ENCODE results near the gene ZDHHC23.

ZDHHC23 gene, protein sequence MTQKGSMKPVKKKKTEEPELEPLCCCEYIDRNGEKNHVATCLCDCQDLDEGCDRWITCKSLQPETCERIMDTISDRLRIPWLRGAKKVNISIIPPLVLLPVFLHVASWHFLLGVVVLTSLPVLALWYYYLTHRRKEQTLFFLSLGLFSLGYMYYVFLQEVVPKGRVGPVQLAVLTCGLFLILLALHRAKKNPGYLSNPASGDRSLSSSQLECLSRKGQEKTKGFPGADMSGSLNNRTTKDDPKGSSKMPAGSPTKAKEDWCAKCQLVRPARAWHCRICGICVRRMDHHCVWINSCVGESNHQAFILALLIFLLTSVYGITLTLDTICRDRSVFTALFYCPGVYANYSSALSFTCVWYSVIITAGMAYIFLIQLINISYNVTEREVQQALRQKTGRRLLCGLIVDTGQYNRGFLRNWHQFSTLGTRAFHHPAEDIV

DNA sequence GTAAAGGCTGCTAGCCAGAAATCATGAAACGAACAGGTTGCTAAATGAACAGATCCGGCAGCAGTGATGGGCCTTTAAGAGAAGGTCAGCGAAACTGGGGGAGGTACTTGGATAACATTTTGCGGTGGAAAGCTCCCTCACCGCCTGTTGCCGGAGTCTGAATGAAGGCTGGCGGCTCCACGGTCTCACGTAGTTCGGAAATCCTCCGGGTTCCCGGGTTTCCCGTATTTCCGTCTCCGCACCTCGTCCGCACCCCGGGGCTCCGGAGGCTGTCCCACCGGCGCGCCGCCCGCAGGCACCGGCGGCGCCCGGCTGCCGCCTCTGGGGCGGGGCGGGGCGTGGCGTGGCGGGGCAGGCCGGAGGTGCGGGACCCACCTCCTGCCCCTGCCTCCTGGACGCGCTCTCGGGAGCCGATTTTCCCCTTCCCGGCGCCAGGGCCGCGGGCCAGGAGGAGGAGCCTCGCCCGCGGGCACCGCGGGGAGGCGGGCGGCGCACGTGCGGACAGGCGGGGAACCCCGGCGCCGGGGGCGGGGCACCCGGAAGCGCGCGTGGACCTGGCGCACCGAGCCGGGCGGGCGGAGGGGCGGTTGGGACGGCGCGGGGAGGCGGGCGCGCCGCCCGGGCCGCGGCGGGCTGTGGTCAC lies at the start of gene ZDHHC23:
Gene ZDHHC23, plus strand, starts transcription at position 642 of the 643 bp plus-strand sequence. CDS start 790 bp downstream, outside the sequence.
- FAIRE-seq: no peak
- DNase-seq (ENCODE audit: insufficient read length, low spot score): peak; percentile 53

DNA sequence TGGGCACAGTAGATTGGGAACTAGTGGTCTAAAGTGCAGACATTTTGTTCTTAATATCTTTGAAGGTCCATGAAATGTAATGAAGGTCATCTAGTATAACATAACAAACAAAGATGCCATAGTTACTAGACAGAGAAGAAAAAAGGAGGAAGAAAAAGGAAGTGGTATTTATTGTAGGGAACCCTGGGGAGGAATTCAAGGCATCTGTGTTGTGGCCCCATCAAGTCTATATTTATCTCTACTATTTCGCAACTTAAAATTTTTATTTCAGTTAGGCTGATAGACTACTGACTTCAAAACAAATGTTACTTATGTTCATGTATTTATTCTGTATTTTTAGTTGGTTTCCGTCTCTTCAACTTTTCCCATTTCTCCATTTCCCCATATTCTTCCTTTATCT lies 48.9 kb upstream of the ZDHHC23 start:
- DNase-seq (ENCODE audit: insufficient read length, low spot score) (no peak), FAIRE-seq (no peak)

DNA sequence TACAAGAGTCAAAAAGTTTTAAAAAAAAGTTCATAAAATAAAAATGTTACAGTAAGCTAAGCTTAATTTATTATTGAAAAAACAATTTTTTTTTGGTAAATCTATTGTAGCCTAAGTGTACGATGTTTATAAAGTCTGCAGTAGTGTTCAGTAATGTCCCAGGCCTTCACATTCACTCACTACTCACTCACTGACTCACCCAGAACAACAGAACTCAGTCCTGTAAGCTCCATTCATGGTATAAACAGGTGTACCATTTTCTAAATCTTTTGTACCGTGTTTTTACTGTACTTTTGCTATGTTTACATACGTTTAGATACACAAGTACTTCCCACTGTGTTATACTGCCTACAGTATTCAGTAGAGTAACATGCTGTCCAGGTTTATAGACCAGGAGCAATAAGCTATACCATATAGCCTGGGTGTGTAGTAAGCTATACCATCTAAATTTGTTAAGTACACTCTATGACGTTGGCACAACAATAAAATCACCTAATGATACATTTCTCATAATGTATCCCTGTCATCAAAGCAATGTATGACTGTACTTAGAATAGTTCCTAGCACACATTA lies 41.2 kb upstream of the ZDHHC23 start:
- no peak for FAIRE-seq
- no peak for DNase-seq (ENCODE audit: insufficient read length, low spot score)

DNA sequence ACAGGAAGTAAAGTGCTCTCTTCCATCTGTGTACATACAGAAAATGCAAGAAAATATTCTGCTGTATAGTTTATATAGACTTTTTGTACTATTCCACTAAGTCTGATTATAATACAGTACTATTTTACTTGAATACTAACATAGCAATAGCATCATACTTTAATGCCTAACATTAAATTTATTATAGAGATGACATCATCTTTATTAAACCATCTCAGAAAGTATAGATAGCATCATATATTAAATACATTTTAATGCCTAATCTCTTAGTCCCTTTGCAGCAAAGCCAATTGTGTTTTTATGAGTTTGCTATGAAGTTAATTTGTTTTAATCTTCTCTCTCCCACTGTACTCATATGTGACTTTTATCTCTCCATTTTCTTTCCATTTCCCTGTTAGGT lies 39.7 kb upstream of the ZDHHC23 start:
- no peak for FAIRE-seq

DNA sequence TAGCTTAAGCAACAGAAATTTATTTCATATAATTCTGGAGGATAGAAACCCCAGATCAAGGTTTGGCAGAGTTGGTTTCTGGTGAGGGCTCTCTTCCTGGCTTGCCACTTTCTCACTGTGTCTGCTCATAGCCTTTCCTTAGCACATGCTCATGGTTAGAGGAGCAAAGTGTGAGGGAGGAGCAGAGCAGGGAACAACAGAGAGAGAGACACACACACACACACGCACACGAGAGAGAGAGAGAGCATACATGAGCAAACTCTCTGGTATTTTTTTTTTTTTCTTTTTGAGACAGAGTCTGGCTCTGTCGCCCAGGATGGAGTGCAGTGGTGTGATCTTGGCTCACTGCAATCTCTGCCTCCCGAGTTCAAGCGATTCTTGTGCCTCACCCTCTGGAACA lies 36.8 kb upstream of the ZDHHC23 start:
- no peak for FAIRE-seq
- no peak for DNase-seq (ENCODE audit: insufficient read length, low spot score)

More for the DNA sequence above, 39.7 kb upstream of the ZDHHC23 start:
- no peak for DNase-seq (ENCODE audit: insufficient read length, low spot score)

DNA sequence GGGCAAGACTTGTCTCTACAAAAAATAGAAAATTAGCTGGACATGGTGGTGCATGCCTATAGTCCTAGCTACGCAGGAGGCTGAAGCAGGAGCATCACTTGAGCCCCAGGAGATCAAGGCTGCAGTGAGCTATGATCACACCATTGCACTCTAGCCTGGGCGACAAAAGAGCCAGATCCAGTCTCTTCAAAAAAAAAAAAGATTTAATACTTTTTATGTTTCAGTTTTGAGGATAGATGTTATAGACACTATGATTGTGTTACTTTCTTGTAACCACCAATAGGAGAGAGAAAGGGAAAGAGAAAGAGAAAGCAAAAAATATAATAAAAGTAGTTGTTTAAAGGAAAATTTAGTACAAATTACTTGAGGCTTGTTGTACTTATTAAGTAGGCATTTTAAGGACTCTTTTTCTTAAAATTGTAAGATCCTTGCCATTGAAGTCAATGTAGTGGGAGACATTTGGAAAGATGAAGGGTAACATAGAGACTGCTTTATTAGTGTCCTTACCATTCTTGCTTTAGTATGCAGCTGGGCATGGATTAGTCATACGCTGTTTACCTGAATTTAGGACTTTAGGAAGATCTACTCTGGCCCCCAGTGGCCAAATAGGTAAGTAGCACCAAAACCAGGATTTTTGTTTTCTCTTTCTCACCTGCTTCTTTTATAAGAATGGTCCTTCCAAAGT lies 35.1 kb upstream of the ZDHHC23 start:
- FAIRE-seq: no peak
- peak; percentile 59 for DNase-seq (ENCODE audit: insufficient read length, low spot score)

DNA sequence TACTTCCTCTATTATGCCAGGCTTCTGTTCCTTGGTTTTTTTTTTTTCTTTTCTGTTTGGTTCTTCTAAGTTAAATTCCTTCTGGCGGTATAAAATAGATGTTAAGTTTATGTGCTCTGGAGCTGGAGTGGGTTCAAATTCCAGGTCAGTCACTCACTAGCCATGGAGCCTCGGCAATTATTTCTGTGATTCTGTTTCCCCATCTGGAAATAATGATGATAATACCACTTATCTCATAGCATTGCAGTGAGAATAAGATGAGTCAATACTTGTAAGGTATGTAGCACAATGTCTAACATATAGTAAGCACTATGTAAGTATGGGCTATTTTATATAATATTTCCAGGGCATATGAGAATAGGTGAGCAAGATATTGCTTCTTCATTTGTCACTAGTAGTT lies 33.2 kb upstream of the ZDHHC23 start:
- FAIRE-seq (no peak), DNase-seq (ENCODE audit: insufficient read length, low spot score) (no peak)

DNA sequence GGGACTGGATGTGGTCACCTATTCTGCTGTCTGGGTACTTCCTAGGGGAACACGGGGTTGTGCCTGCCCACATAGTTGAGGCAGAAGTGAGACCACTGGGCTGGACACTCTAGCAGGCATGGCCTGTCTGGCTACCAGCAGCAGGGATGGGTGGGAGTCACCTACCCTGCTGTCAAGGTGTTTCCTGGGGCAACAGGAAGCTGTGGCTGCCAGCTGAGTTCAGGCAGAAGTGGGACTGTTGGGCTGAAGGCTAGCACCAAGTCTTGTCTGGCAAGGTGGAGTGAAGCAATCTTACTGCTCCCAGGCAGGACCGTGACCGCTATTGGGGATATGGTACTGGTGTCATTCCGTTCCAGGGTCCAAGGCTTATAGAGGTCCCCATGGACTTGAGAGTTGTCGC lies 20.3 kb upstream of the ZDHHC23 start:
- FAIRE-seq: no peak
- no peak for DNase-seq (ENCODE audit: insufficient read length, low spot score)

DNA sequence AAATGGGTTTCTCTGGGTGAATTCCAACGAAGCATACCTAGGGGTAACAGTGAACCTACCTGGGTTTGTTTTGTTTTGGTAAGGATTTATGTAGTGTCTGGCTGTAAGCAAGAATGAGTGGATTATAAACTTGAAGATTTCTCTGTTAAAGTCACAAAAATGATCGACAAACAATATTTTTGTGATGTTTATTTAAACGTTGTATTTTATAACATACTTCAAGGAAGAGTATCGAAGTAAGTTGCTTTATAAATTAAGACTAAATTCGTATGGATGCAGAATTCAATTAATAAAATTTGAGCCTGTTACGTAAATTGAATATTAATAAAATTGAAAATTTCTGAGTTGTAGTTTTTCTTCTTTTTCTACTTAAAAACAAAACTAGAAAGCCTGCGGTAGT lies 982 bp upstream of the ZDHHC23 start:
- DNase-seq (ENCODE audit: insufficient read length, low spot score): no peak
- FAIRE-seq: no peak

DNA sequence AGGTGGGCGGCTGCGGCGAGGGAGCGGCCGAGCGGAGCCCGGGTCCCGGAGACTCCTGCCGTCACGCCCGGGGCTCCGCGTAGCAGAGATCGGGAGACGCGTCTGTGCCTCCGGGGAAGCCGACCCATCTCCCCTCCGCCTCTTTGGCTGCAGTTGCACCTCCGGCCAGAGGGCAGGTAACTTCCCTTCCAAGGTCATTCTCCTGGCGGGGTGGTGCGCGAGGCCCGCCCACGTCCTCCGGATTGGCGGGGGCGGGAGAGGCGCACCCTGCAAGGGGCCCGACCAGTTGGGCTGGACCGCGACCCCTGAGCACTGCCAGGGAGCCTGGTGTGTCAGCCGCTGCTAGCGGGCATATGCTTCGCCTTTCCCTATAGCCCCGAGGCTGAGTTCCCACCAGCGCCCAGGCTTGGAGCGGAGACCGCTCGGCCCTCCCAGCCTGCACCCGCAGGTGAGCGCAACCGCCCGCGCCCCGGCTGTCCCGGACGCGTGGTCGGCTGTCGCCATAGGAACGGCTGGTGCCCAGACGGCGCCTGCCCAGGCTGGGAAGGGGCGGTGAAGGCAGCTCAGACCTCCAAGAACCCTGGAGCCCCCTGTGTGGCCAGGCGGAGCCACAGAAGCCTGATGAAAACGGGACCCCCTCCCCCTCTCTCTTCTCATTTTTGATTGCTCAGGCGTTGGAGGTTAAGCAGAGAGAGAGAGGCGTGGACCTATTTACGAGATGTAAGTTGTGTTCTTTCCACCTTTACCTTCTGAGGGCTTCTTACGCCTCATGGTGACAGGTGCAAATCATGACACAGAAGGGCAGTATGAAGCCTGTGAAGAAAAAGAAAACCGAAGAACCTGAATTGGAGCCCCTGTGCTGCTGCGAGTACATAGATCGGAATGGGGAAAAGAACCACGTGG lies 453 bp downstream of the ZDHHC23 start:
- FAIRE-seq: no peak
- no peak for DNase-seq (ENCODE audit: insufficient read length, low spot score)

DNA sequence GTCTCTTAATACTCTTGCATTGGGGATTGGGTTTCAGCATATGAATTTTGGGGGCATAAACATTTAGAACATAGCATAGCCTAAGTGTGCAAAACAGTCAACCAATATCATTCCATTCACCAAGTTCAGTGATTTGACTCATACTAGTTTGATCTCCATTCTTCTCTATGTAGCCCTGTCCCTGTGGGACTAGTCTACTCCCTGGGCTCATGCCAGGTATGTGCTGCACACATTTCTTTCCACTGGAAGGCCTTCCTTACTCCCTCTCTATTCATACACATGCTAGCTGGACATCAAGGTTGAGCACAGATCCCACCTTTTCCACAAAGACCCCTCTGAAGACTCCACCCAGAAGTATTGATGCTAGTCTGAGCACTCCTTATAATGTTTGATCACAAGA lies 5.1 kb downstream of the ZDHHC23 start:
- FAIRE-seq: no peak
- no peak for DNase-seq (ENCODE audit: insufficient read length, low spot score)

DNA sequence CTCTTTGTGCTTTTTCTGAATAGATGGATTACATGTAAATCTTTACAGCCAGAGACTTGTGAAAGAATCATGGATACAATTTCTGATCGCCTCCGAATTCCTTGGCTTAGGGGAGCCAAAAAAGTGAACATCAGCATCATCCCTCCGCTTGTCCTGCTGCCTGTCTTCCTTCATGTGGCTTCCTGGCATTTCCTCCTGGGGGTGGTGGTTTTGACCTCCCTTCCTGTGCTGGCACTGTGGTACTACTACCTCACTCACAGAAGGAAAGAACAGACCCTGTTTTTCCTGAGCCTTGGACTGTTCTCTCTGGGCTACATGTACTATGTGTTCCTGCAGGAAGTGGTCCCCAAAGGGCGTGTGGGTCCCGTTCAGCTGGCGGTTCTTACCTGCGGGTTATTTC lies 5.9 kb downstream of the ZDHHC23 start:
- no peak for DNase-seq (ENCODE audit: insufficient read length, low spot score)
- FAIRE-seq: no peak

DNA sequence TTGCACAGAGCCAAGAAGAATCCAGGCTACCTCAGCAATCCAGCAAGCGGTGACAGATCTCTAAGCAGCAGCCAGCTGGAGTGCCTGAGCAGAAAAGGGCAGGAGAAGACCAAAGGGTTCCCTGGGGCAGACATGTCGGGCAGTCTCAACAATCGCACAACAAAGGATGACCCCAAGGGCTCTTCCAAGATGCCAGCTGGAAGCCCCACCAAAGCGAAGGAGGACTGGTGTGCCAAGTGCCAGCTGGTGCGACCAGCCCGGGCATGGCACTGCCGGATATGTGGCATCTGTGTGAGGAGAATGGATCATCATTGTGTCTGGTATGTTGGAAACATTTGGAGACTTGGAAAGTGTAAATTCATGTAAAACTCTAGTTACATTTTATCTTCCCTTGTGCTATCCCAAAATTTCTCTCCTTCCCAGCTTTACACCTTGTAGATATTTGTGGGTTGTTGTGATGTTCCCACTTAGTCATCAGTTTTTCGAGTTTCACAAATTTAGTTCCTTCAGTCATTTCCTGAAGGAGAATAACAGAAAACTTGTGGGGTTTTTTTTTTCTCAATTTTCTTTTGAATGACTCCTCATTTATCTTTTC lies 6.4 kb downstream of the ZDHHC23 start:
- DNase-seq (ENCODE audit: insufficient read length, low spot score) (no peak), FAIRE-seq (no peak)

DNA sequence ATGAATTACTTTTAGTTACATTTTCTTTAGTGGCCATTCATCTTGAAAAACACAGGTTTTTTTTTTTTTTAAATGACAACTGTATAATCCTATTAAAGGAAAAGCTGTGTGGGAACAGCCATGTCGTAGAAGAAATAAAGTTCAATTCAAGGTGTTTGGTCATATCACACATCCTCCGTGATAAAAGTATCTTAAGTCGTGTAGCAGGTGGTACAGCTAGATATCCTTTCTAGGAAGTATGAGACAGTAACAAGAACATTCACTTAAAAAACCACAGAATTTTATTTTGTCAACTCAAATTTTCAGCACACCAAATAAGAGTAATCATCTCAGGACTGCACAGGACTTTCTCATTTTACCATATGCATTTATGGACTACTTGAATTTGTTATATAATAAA lies 16.1 kb downstream of the ZDHHC23 start:
- DNase-seq (ENCODE audit: insufficient read length, low spot score) (no peak), FAIRE-seq (no peak)

DNA sequence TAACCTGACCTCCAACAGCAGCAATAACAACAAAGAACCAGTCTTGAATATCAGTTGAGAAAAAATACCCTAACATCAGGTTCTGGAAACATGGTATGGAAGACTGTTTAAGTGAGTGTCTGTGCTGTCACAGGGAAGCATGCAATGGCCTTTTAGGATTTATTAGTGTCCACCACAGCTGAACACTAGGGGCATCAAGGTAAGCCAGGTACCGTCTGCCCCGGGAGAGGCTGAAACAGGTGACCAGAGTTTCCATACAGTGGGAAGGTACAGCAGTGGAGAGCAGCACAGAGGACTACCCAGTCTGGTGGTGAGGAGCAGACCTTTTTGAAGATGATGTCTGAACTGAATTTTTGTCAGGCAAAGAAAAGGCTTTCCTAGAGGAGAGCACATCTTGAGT lies 18.4 kb downstream of the ZDHHC23 start:
- FAIRE-seq (no peak), DNase-seq (ENCODE audit: insufficient read length, low spot score) (no peak)

DNA sequence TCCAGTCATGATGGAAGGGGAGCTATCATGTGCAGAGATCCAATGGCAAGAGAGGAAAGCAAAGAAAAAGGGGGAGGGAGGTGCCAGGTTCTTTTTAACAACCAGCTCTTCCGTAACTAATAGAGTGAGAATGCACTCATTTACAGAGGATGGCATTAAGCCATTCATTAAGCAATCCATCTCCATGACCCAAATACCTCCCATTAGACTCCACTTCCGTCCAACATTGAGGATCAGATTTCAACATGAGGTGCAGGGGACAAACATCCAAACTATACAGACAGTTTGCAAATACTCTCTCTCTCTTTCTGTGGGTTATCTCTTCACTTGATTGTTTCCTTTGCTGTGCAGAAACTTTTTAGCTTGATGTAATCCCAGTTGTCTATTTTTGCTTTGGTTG lies 21.2 kb downstream of the ZDHHC23 start:
- DNase-seq (ENCODE audit: insufficient read length, low spot score) (no peak), FAIRE-seq (no peak)

DNA sequence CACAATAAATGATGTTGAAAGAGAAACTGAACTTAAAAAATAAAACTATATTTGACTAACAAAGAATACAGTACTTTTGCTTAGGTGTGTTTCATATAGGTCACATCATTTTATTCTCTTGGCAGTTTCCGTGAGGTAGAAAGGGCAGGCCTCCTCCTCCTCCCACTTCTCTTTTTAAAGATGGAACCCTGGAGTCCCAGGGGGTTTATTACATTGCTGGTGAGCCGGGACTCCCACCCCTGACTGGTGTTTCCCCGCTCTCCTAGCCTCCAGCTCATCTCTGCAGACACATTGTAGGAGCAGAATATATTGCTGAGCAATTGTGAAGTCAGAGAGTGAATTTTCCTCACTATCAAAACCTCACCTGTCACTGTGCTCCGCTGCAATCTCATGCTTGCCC lies 30.0 kb downstream of the ZDHHC23 start:
- DNase-seq (ENCODE audit: insufficient read length, low spot score): no peak
- no peak for FAIRE-seq

DNA sequence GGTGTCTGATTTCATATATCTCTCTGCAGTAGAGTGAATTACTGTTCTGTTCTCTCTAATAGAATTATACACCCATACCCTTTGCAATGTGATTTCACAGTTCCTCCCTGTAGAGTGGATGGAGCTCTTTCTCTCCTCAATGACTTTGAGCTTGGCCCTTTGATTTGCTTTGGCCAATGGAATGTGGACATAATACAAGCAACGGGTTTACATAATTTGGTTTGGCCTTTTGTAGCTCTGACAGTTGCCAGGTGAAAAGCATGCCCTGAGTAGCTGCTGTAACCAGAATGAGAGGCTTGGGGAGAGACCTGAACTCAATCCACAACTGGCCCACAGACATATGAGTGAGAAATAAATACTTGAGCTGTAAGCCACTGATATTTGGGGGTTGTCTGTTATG lies 32.1 kb downstream of the ZDHHC23 start:
- FAIRE-seq (no peak), DNase-seq (ENCODE audit: insufficient read length, low spot score) (no peak)

DNA sequence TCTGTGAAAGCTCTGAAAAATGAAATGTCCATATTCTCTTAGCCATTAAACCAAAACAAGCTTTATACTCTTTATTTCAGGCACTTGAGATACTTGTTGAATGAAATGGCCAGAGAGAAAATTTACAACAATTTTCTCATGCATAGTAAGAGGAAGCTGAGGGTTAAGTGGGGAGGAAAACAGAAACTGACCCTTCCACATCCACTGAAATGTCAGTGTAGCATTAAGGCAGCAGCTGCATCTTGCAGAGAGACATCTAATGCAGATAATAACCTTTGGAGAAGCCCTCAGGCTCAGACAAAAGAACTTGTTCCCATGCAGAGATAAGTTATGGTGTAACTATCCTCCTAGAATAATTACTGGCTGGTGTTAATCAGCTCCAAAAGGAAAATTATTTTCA lies 34.0 kb downstream of the ZDHHC23 start:
- FAIRE-seq (no peak), DNase-seq (ENCODE audit: insufficient read length, low spot score) (no peak)

DNA sequence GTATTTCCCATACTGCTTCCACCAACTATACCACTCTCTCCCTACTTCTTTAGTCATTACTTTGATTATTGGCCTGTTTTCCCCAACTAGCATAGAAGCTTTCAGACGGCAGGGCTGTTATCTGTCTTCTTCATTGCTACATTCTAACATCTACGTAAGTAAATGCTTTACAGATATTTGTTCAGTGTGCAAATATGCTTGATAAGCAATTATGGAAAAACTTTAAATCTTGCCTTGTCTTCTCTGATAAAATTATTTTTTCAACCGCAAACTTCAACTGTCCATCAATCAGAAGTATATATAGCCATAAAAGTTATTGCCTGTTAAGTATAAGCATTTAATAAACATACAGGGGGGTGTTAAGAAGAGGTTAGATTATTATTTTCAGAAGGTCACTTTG lies 35.7 kb downstream of the ZDHHC23 start:
- no peak for FAIRE-seq
- DNase-seq (ENCODE audit: insufficient read length, low spot score): no peak

Data from HTR-8/SVneo (cell line).